ENCODE results near the gene ZNF275.

GRCh38 chrX:153301746-153302145, 32.2 kb upstream of the ZNF275 start:
- TF ChIP-seq POLR2A (IDR thresholded peaks at IDR 0.05) (no peak), CTCF (IDR thresholded peaks at IDR 0.05) (no peak)

Measured in gastroesophageal sphincter (tissue), 3 donors.